GM23338 (cell line): Measurements from ENCODE around the gene PGBD2. TPM values are rescaled to one million over a fixed set of nuclear protein-coding genes. Genes with fewer than 3 reads are reported as not detected.

ENCODE experiments used
- ATAC-seq: fragments of 200-7000 bp; cut with Tn5 transposase; 3 replicates; pipeline ENCODE4 v1.9.1; 2020
- DNase-seq: peaks from one replicate; pipeline ENCODE4 v3.0.0-alpha.2; 2015; ENCODE audit warnings: low spot score
- H2AFZ ChIP-seq: fragments of 200-600 bp; sonication (generic); 2 replicates; pipeline ENCODE4 v1.8.0; 2016; ENCODE audit warnings: antibody characterized with exemption, mild to moderate bottlenecking, moderate library complexity
- H3F3A ChIP-seq: fragments of 200-600 bp; sonication (generic); replicated peaks from 2 replicates; pipeline ENCODE4 v1.8.0; 2017; ENCODE audit warnings: antibody characterized with exemption, mixed run types, low read depth
- H3K27ac ChIP-seq: fragments of 200-600 bp; sonication (generic); 2 replicates; pipeline ENCODE4 v1.6.1; 2016; ENCODE audit warnings: low read depth
- H3K27me3 ChIP-seq: fragments of 200-600 bp; sonication (generic); 2 replicates; pipeline ENCODE4 v1.8.0; 2016; ENCODE audit warnings: mild to moderate bottlenecking, mixed run types, moderate library complexity; ENCODE audit not compliant: insufficient read depth
- H3K36me3 ChIP-seq: fragments of 200-600 bp; sonication (generic); 2 replicates; pipeline ENCODE4 v1.8.0; 2016; ENCODE audit warnings: mild to moderate bottlenecking; ENCODE audit not compliant: insufficient read depth
- H3K4me1 ChIP-seq: fragments of 200-600 bp; sonication (generic); 2 replicates; pipeline ENCODE4 v1.8.0; 2016; ENCODE audit warnings: mild to moderate bottlenecking, moderate library complexity; ENCODE audit not compliant: insufficient read depth
- H3K4me2 ChIP-seq: fragments of 200-600 bp; sonication (generic); 2 replicates; pipeline ENCODE4 v1.7.1; 2017; ENCODE audit warnings: mixed run types
- H3K4me3 ChIP-seq: fragments of 200-600 bp; sonication (generic); 2 replicates; pipeline ENCODE4 v1.6.1; 2016; ENCODE audit warnings: mixed run types
- H3K79me2 ChIP-seq: fragments of 200-600 bp; sonication (generic); replicated peaks from 2 replicates; pipeline ENCODE4 v1.8.0; 2017; ENCODE audit warnings: mild to moderate bottlenecking; ENCODE audit not compliant: insufficient read depth
- H3K9me2 ChIP-seq: fragments of 200-600 bp; sonication (generic); 2 replicates; pipeline ENCODE4 v1.8.0; 2017; ENCODE audit not compliant: insufficient read depth
- H4K20me1 ChIP-seq: fragments of 200-600 bp; sonication (generic); replicated peaks from 2 replicates; pipeline ENCODE4 v1.8.0; 2017; ENCODE audit warnings: mild to moderate bottlenecking; ENCODE audit not compliant: insufficient read depth
- H3K27ac Mint-ChIP-seq: 2 replicates; pipeline ENCODE4 v1.8.0; 2020; ENCODE audit warnings: inconsistent platforms, mild to moderate bottlenecking, moderate library complexity, mixed read lengths
- H3K27me3 Mint-ChIP-seq: 3 replicates; pipeline ENCODE4 v1.8.0; 2022; ENCODE audit warnings: low read depth, mild to moderate bottlenecking, moderate library complexity, mixed read lengths, inconsistent platforms; ENCODE audit not compliant: insufficient read depth, poor library complexity
- H3K36me3 Mint-ChIP-seq: 3 replicates; pipeline ENCODE4 v1.8.0; 2021; ENCODE audit warnings: low read depth, mild to moderate bottlenecking, inconsistent platforms, moderate library complexity, mixed read lengths
- H3K4me1 Mint-ChIP-seq: 3 replicates; pipeline ENCODE4 v1.8.0; 2020; ENCODE audit warnings: mild to moderate bottlenecking, inconsistent platforms, mixed read lengths
- H3K4me3 Mint-ChIP-seq: 3 replicates; pipeline ENCODE4 v1.8.0; 2021; ENCODE audit warnings: moderate library complexity, mild to moderate bottlenecking, inconsistent platforms, mixed read lengths
- H3K9me3 Mint-ChIP-seq: 3 replicates; pipeline ENCODE4 v1.8.0; 2020; ENCODE audit warnings: moderate library complexity, mild to moderate bottlenecking, inconsistent platforms, mixed read lengths
- CREB1 ChIP-seq: fragments of 250-450 bp; sonication (Bioruptor Pico); IDR thresholded peaks from 2 replicates; pipeline ENCODE4 v1.5.0; 2020; ENCODE audit warnings: low read depth, mild to moderate bottlenecking, moderate library complexity
- EZH2 ChIP-seq: fragments of 200-600 bp; sonication (generic); IDR thresholded peaks from one replicate; pipeline ENCODE4 v1.8.0; 2017; ENCODE audit warnings: antibody characterized with exemption, mild to moderate bottlenecking, low read depth; ENCODE audit not compliant: unreplicated experiment
- EZH2phosphoT487 ChIP-seq: fragments of 200-600 bp; sonication (generic); IDR thresholded peaks from one replicate; pipeline ENCODE4 v1.8.1; 2018; ENCODE audit warnings: antibody characterized with exemption; ENCODE audit not compliant: unreplicated experiment
- JUNB ChIP-seq: IDR thresholded peaks from one replicate; pipeline ENCODE4 v1.6.1; 2016; ENCODE audit warnings: antibody characterized with exemption; ENCODE audit not compliant: unreplicated experiment
- REST ChIP-seq: IDR thresholded peaks from one replicate; pipeline ENCODE4 v1.6.1; 2018; ENCODE audit warnings: antibody characterized with exemption; ENCODE audit not compliant: unreplicated experiment
- STAT1 ChIP-seq: IDR thresholded peaks from one replicate; pipeline ENCODE4 v1.6.1; 2016; ENCODE audit warnings: antibody characterized with exemption; ENCODE audit not compliant: unreplicated experiment
- ZNF114 ChIP-seq: fragments of 250-450 bp; sonication (Bioruptor Pico); IDR thresholded peaks from 2 replicates; pipeline ENCODE4 v1.5.0; 2020; ENCODE audit warnings: mild to moderate bottlenecking, moderate library complexity
- ZNF331 ChIP-seq: fragments of 250-450 bp; sonication (Bioruptor Pico); IDR thresholded peaks from 2 replicates; pipeline ENCODE4 v1.5.0; 2020; ENCODE audit warnings: low read depth, mild to moderate bottlenecking, moderate library complexity
- polyA plus RNA-seq: library from polyadenylated mRNA; unstranded; fragments of >200 nt; fragmentation: Nextera tagmentation; extraction: Ambion mirVana; gene quantifications from 2 replicates; pipeline ENCODE4 v1.2.1, GENCODE V29; 2016
- total RNA-seq: library from RNA; depleted of rRNA; stranded (reverse); fragments of >200 nt; shearing (Covaris generic); gene quantifications from 2 replicates; pipeline ENCODE4 v1.2.3, GENCODE V29; 2014
- TF ChIP-seq, protein P1 (sequence below): fragments of 250-450 bp; sonication (Bioruptor Pico); IDR thresholded peaks from 2 replicates; pipeline ENCODE4 v1.5.0; 2020; ENCODE audit warnings: mild to moderate bottlenecking, moderate library complexity
- TF ChIP-seq, protein P2 (sequence below): IDR thresholded peaks from 2 replicates; pipeline ENCODE4 v1.6.1; 2016; ENCODE audit warnings: antibody characterized with exemption
- TF ChIP-seq, protein P3 (sequence below), 2 experiments: fragments of 200-600 bp in 1 of 2; sonication (generic) in 1 of 2; conservative IDR thresholded peaks; 2 replicates each; pipeline versions ENCODE4 v1.5.1 to v1.6.1; 2016 to 2017; ENCODE audit warnings: antibody characterized with exemption in 2 of 2, low read depth in 2 of 2, mild to moderate bottlenecking in 2 of 2, moderate library complexity in 1 of 2

Gene PGBD2
- total and polyA plus RNA-seq, 2 experiments from 2014 or later: 4.8 to 10.2 TPM

GRCh38 chr1:248897412-248898337 lies 8.4 kb upstream of the PGBD2 start:
- no peaks in the 10 kb centered on the region for H4K20me1 ChIP-seq
- H3K4me2 ChIP-seq: peak overlapping the region; percentile 61
- H3K79me2 ChIP-seq: no peaks in the 10 kb centered on the region
- no peaks in the 10 kb centered on the region for H3F3A ChIP-seq
- Mint-ChIP-seq H3K4me1 (peaks cover 21% of the 10 kb centered on the region), H3K9me3 (no peaks in the 10 kb centered on the region), H3K27me3 (peaks cover 7% of the 10 kb centered on the region), H3K27ac (no peak overlapping the region), H3K36me3 (no peaks in the 10 kb centered on the region), H3K4me3 (peak overlapping the region; percentile 12; the same call in 1 of the 3 replicates)
- no peak for TF ChIP-seq STAT1
- no peak for TF ChIP-seq EZH2
- no peak for TF ChIP-seq JUNB
- TF ChIP-seq ZNF331 (CRISPR knock-in tag): no peak
- TF ChIP-seq, protein P1, sequence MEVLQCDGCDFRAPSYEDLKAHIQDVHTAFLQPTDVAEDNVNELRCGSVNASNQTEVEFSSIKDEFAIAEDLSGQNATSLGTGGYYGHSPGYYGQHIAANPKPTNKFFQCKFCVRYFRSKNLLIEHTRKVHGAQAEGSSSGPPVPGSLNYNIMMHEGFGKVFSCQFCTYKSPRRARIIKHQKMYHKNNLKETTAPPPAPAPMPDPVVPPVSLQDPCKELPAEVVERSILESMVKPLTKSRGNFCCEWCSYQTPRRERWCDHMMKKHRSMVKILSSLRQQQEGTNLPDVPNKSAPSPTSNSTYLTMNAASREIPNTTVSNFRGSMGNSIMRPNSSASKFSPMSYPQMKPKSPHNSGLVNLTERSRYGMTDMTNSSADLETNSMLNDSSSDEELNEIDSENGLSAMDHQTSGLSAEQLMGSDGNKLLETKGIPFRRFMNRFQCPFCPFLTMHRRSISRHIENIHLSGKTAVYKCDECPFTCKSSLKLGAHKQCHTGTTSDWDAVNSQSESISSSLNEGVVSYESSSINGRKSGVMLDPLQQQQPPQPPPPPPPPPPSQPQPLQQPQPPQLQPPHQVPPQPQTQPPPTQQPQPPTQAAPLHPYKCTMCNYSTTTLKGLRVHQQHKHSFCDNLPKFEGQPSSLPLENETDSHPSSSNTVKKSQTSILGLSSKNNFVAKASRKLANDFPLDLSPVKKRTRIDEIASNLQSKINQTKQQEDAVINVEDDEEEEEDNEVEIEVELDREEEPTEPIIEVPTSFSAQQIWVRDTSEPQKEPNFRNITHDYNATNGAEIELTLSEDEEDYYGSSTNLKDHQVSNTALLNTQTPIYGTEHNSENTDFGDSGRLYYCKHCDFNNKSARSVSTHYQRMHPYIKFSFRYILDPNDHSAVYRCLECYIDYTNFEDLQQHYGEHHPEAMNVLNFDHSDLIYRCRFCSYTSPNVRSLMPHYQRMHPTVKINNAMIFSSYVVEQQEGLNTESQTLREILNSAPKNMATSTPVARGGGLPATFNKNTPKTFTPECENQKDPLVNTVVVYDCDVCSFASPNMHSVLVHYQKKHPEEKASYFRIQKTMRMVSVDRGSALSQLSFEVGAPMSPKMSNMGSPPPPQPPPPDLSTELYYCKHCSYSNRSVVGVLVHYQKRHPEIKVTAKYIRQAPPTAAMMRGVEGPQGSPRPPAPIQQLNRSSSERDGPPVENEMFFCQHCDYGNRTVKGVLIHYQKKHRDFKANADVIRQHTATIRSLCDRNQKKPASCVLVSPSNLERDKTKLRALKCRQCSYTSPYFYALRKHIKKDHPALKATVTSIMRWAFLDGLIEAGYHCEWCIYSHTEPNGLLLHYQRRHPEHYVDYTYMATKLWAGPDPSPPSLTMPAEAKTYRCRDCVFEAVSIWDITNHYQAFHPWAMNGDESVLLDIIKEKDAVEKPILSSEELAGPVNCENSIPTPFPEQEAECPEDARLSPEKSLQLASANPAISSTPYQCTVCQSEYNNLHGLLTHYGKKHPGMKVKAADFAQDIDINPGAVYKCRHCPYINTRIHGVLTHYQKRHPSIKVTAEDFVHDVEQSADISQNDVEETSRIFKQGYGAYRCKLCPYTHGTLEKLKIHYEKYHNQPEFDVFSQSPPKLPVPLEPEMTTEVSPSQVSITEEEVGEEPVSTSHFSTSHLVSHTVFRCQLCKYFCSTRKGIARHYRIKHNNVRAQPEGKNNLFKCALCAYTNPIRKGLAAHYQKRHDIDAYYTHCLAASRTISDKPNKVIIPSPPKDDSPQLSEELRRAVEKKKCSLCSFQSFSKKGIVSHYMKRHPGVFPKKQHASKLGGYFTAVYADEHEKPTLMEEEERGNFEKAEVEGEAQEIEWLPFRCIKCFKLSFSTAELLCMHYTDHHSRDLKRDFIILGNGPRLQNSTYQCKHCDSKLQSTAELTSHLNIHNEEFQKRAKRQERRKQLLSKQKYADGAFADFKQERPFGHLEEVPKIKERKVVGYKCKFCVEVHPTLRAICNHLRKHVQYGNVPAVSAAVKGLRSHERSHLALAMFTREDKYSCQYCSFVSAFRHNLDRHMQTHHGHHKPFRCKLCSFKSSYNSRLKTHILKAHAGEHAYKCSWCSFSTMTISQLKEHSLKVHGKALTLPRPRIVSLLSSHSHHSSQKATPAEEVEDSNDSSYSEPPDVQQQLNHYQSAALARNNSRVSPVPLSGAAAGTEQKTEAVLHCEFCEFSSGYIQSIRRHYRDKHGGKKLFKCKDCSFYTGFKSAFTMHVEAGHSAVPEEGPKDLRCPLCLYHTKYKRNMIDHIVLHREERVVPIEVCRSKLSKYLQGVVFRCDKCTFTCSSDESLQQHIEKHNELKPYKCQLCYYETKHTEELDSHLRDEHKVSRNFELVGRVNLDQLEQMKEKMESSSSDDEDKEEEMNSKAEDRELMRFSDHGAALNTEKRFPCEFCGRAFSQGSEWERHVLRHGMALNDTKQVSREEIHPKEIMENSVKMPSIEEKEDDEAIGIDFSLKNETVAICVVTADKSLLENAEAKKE (CRISPR knock-in tag): no peak
- no peak for TF ChIP-seq ZNF114 (CRISPR knock-in tag)
- no peak for TF ChIP-seq CREB1 (CRISPR knock-in tag)
- TF ChIP-seq, protein P2, sequence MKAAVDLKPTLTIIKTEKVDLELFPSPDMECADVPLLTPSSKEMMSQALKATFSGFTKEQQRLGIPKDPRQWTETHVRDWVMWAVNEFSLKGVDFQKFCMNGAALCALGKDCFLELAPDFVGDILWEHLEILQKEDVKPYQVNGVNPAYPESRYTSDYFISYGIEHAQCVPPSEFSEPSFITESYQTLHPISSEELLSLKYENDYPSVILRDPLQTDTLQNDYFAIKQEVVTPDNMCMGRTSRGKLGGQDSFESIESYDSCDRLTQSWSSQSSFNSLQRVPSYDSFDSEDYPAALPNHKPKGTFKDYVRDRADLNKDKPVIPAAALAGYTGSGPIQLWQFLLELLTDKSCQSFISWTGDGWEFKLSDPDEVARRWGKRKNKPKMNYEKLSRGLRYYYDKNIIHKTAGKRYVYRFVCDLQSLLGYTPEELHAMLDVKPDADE: no peak
- TF ChIP-seq, protein P3, sequence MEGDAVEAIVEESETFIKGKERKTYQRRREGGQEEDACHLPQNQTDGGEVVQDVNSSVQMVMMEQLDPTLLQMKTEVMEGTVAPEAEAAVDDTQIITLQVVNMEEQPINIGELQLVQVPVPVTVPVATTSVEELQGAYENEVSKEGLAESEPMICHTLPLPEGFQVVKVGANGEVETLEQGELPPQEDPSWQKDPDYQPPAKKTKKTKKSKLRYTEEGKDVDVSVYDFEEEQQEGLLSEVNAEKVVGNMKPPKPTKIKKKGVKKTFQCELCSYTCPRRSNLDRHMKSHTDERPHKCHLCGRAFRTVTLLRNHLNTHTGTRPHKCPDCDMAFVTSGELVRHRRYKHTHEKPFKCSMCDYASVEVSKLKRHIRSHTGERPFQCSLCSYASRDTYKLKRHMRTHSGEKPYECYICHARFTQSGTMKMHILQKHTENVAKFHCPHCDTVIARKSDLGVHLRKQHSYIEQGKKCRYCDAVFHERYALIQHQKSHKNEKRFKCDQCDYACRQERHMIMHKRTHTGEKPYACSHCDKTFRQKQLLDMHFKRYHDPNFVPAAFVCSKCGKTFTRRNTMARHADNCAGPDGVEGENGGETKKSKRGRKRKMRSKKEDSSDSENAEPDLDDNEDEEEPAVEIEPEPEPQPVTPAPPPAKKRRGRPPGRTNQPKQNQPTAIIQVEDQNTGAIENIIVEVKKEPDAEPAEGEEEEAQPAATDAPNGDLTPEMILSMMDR (conservative IDR thresholded peaks at IDR 0.05; ENCODE audit: low read depth in 2 of 2): no peak
- no peak for TF ChIP-seq REST
- TF ChIP-seq EZH2phosphoT487: no peak
- peaks cover 18% of the 10 kb centered on the region for H3K4me1 ChIP-seq
- no peaks in the 10 kb centered on the region; the same call in 1 of the 2 replicates for H3K27me3 ChIP-seq
- H3K27ac ChIP-seq: no peak overlapping the region
- peak; percentile 90 for ATAC-seq
- H2AFZ ChIP-seq: peak overlapping the region; percentile 96
- no peaks in the 10 kb centered on the region for H3K36me3 ChIP-seq
- peak overlapping the region; percentile 27; the same call in 1 of the 2 replicates for H3K4me3 ChIP-seq
- no peaks in the 10 kb centered on the region for H3K9me2 ChIP-seq
- DNase-seq: peak; percentile 39
